T-helper 2 cell treated with Interferon-gamma antibody and Interleukin-4, amounts not matched to agents 5 μg/mL and 100 μg/mL, for 36 hours (primary cell): Measurements from ENCODE around the gene ZMIZ1.

Experiments
- DNase-seq: peaks from one replicate; pipeline ENCODE4 v3.0.0; 2021; ENCODE audit warnings: low spot score
- H3K27ac Mint-ChIP-seq: one replicate; pipeline ENCODE4 v1.8.0; 2021; ENCODE audit warnings: mild to moderate bottlenecking, mixed read lengths
- H3K27me3 Mint-ChIP-seq: one replicate; pipeline ENCODE4 v1.8.0; 2021; ENCODE audit warnings: low read depth, mixed read lengths
- H3K36me3 Mint-ChIP-seq: one replicate; pipeline ENCODE4 v1.8.0; 2021; ENCODE audit warnings: low read depth, mixed read lengths
- H3K4me1 Mint-ChIP-seq: one replicate; pipeline ENCODE4 v1.8.0; 2021; ENCODE audit warnings: low read depth, mixed read lengths
- H3K4me3 Mint-ChIP-seq: one replicate; pipeline ENCODE4 v1.8.0; 2022; ENCODE audit warnings: mild to moderate bottlenecking, moderate library complexity, mixed read lengths
- H3K9me3 Mint-ChIP-seq: one replicate; pipeline ENCODE4 v1.8.0; 2021; ENCODE audit warnings: mixed read lengths

Gene ZMIZ1

GRCh38 chr10:79072994-79073645 is 4.4 kb downstream of the ZMIZ1 start:
- H3K9me3 Mint-ChIP-seq, result no peaks in the 10 kb centered on the region
- H3K27ac Mint-ChIP-seq, result no peak overlapping the region
- H3K27me3 Mint-ChIP-seq, result peaks cover 28% of the 10 kb centered on the region
- no peaks in the 10 kb centered on the region for H3K36me3 Mint-ChIP-seq
- no peak for DNase-seq
- H3K4me1 Mint-ChIP-seq, result peaks cover 10% of the 10 kb centered on the region
- no peak overlapping the region for H3K4me3 Mint-ChIP-seq

DNA sequence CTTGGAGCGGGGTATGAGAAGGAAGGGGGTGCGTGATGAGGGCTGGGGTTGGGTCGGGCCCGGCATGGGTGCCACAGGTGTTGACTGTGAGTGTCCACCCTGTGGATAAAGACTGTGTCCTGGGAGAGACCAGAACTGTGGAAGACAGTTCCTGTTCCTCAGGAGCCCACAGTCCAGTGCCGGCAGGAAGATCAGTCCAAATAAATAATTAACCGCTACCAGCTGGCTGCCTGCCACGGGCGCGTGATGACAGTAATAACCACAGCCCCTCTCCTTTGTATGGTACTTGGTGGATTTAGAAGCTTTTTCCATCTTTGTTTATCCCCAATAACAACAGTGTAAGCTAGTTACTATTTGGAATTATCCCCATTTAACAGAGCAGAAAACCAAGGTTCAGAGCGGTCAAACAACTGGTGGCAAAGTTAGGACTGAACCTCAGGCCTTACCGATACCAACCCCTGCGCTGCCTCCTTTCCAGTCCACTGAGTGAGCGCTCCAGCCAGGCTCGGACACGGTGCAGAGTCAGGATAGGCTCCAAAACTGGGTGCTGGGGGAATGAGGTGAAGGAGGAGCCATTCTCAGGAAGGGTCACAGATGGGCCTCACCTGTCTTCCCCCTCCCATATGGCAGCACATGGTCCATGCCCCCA is 5.1 kb downstream of the ZMIZ1 start:
- Mint-ChIP-seq H3K9me3 (no peaks in the 10 kb centered on the region), H3K4me1 (peaks cover 9% of the 10 kb centered on the region), H3K27me3 (peaks cover 29% of the 10 kb centered on the region), H3K4me3 (no peak overlapping the region), H3K36me3 (no peaks in the 10 kb centered on the region), H3K27ac (no peak overlapping the region)
- DNase-seq, result no peak

DNA sequence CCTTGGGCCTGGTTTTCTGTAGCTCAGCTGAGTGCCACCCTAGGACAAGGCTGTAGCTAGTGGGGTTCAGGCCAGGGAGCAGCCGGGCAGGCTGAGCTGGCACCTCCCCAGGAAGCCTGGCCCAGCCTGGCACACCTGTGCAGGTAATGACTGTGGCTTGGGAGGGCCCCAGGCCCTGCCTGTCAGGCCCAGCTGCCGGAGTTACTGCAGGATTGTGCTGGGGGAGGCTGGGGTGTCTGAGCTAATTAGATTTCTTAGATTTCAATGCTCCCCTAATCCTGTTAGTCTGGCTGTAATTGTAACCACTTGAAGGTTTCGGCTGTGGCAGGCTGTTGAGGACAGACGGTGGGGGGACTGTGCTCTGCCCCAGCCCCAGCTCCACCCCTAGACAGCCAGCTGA is 6.0 kb downstream of the ZMIZ1 start:
- H3K4me3 Mint-ChIP-seq, result no peak overlapping the region
- H3K4me1 Mint-ChIP-seq, result peaks cover 9% of the 10 kb centered on the region

GRCh38 chr10:79075418-79075817 is 6.7 kb downstream of the ZMIZ1 start:
- Mint-ChIP-seq H3K4me3 (no peak overlapping the region), H3K36me3 (no peaks in the 10 kb centered on the region), H3K4me1 (peaks cover 9% of the 10 kb centered on the region), H3K27me3 (peaks cover 29% of the 10 kb centered on the region), H3K27ac (no peak overlapping the region), H3K9me3 (no peaks in the 10 kb centered on the region)
- DNase-seq, result no peak

More for the DNA sequence above, 6.0 kb downstream of the ZMIZ1 start:
- no peaks in the 10 kb centered on the region for H3K36me3 Mint-ChIP-seq
- peaks cover 29% of the 10 kb centered on the region for H3K27me3 Mint-ChIP-seq
- DNase-seq, result no peak
- no peaks in the 10 kb centered on the region for H3K9me3 Mint-ChIP-seq
- H3K27ac Mint-ChIP-seq, result no peak overlapping the region

- Mint-ChIP-seq H3K36me3 (no peaks in the 10 kb centered on the region), H3K27me3 (peaks cover 10% of the 10 kb centered on the region), H3K9me3 (no peaks in the 10 kb centered on the region), H3K4me1 (peaks cover 3% of the 10 kb centered on the region), H3K27ac (no peak overlapping the region), H3K4me3 (no peak overlapping the region)
- no peak for DNase-seq
These were observed 8.9 kb downstream of the ZMIZ1 start for GRCh38 chr10:79077488-79078173.

GRCh38 chr10:79078367-79079053 is 9.7 kb downstream of the ZMIZ1 start:
- Mint-ChIP-seq H3K4me3 (no peak overlapping the region), H3K27me3 (peaks cover 4% of the 10 kb centered on the region), H3K4me1 (peaks cover 7% of the 10 kb centered on the region), H3K36me3 (no peaks in the 10 kb centered on the region), H3K27ac (no peak overlapping the region), H3K9me3 (no peaks in the 10 kb centered on the region)
- DNase-seq, result no peak

GRCh38 chr10:79079054-79079397 is 10.3 kb downstream of the ZMIZ1 start:
- no peak overlapping the region for H3K4me3 Mint-ChIP-seq
- no peaks in the 10 kb centered on the region for H3K36me3 Mint-ChIP-seq
- H3K27me3 Mint-ChIP-seq, result peaks cover 2% of the 10 kb centered on the region
- peaks cover 11% of the 10 kb centered on the region for H3K4me1 Mint-ChIP-seq
- H3K27ac Mint-ChIP-seq, result no peak overlapping the region
- DNase-seq, result no peak
- H3K9me3 Mint-ChIP-seq, result no peaks in the 10 kb centered on the region

- Mint-ChIP-seq H3K9me3 (no peaks in the 10 kb centered on the region), H3K4me3 (no peak overlapping the region), H3K27ac (no peak overlapping the region), H3K27me3 (peaks cover 2% of the 10 kb centered on the region), H3K36me3 (no peaks in the 10 kb centered on the region), H3K4me1 (peaks cover 17% of the 10 kb centered on the region)
- no peak for DNase-seq
These were observed 11.0 kb downstream of the ZMIZ1 start for GRCh38 chr10:79079490-79080355.

GRCh38 chr10:79081353-79082034 is 12.7 kb downstream of the ZMIZ1 start:
- H3K27ac Mint-ChIP-seq, result no peak overlapping the region
- no peak for DNase-seq
- peaks cover 20% of the 10 kb centered on the region for H3K4me1 Mint-ChIP-seq

GRCh38 chr10:79082035-79082373 is 13.2 kb downstream of the ZMIZ1 start:
- no peak overlapping the region for H3K4me3 Mint-ChIP-seq
- H3K4me1 Mint-ChIP-seq, result peaks cover 23% of the 10 kb centered on the region
- no peak for DNase-seq
- H3K36me3 Mint-ChIP-seq, result no peaks in the 10 kb centered on the region
- H3K9me3 Mint-ChIP-seq, result no peaks in the 10 kb centered on the region
- peaks cover 2% of the 10 kb centered on the region for H3K27me3 Mint-ChIP-seq
- H3K27ac Mint-ChIP-seq, result no peak overlapping the region

More at GRCh38 chr10:79081353-79082034, 12.7 kb downstream of the ZMIZ1 start:
- H3K36me3 Mint-ChIP-seq, result no peaks in the 10 kb centered on the region
- no peaks in the 10 kb centered on the region for H3K9me3 Mint-ChIP-seq
- H3K27me3 Mint-ChIP-seq, result peaks cover 2% of the 10 kb centered on the region
- H3K4me3 Mint-ChIP-seq, result no peak overlapping the region

- no peak for DNase-seq
- H3K27me3 Mint-ChIP-seq, result peaks cover 2% of the 10 kb centered on the region
- H3K36me3 Mint-ChIP-seq, result no peaks in the 10 kb centered on the region
- no peak overlapping the region for H3K27ac Mint-ChIP-seq
- peaks cover 28% of the 10 kb centered on the region for H3K4me1 Mint-ChIP-seq
- no peak overlapping the region for H3K4me3 Mint-ChIP-seq
- no peaks in the 10 kb centered on the region for H3K9me3 Mint-ChIP-seq
These were observed 14.1 kb downstream of the ZMIZ1 start for GRCh38 chr10:79082631-79083596.
